Smooth muscle cell (in vitro differentiated cells): ENCODE results near the gene OR2F1. TPM values are rescaled to one million over a fixed set of nuclear protein-coding genes. Genes with fewer than 3 reads are reported as not detected.

ENCODE experiments used
- DNase-seq: peaks from one replicate; lab custom pipeline; 2025; ENCODE audit not compliant: unreplicated experiment; lab: John Stamatoyannopoulos, UW
- H2AFZ ChIP-seq: fragments of 200-600 bp; sonication (generic); 2 replicates; pipeline ENCODE4 v1.6.0; 2016; ENCODE audit warnings: antibody characterized with exemption, low read depth, mild to moderate bottlenecking
- H3F3A ChIP-seq: fragments of 200-600 bp; sonication (generic); 2 replicates; pipeline ENCODE4 v1.6.0; 2017; ENCODE audit warnings: antibody characterized with exemption, low read depth
- H3K27ac ChIP-seq: fragments of 200-600 bp; sonication (generic); 2 replicates; pipeline ENCODE4 v1.5.1; 2016; ENCODE audit warnings: low read depth, mild to moderate bottlenecking
- H3K27me3 ChIP-seq: fragments of 200-600 bp; sonication (generic); 2 replicates; pipeline ENCODE4 v1.6.1; 2016; ENCODE audit warnings: low read depth, mild to moderate bottlenecking
- H3K36me3 ChIP-seq: fragments of 200-600 bp; sonication (generic); 2 replicates; pipeline ENCODE4 v1.5.1; 2016; ENCODE audit warnings: low read depth
- H3K4me1 ChIP-seq: fragments of 200-600 bp; sonication (generic); 2 replicates; pipeline ENCODE4 v1.5.1; 2016; ENCODE audit warnings: low read depth
- H3K4me2 ChIP-seq: fragments of 200-600 bp; sonication (generic); 2 replicates; pipeline ENCODE4 v1.6.0; 2016; ENCODE audit warnings: mild to moderate bottlenecking
- H3K4me3 ChIP-seq: fragments of 200-600 bp; sonication (generic); 2 replicates; pipeline ENCODE4 v1.5.1; 2016; ENCODE audit warnings: mild to moderate bottlenecking
- H3K79me2 ChIP-seq: fragments of 200-600 bp; sonication (generic); 2 replicates; pipeline ENCODE4 v1.6.0; 2016; ENCODE audit warnings: low read depth, mild to moderate bottlenecking
- H3K9ac ChIP-seq: fragments of 200-600 bp; sonication (generic); 2 replicates; pipeline ENCODE4 v1.6.0; 2016; ENCODE audit warnings: low read depth
- H3K9me3 ChIP-seq: fragments of 200-600 bp; sonication (generic); replicated peaks from 2 replicates; pipeline ENCODE4 v1.5.1; 2016; ENCODE audit warnings: low read depth
- H4K20me1 ChIP-seq: fragments of 200-600 bp; sonication (generic); 2 replicates; pipeline ENCODE4 v1.6.0; 2016; ENCODE audit warnings: low read depth
- CTCF ChIP-seq: fragments of 200-600 bp; sonication (generic); IDR thresholded peaks from 2 replicates; pipeline ENCODE4 v1.5.1; 2017; ENCODE audit warnings: borderline replicate concordance, mild to moderate bottlenecking, antibody characterized with exemption; ENCODE audit not compliant: insufficient read depth, poor library complexity, severe bottlenecking
- WGBS: methylation state at CpG from one replicate; pipeline ENCODE4 v1.1.7; 2016; ENCODE audit warnings: low lambda C conversion rate; 5-methylcytosine and 5-hydroxymethylcytosine counted together
- polyA plus RNA-seq: library from polyadenylated mRNA; unstranded; fragments of >200 nt; fragmentation: Nextera tagmentation; extraction: Ambion mirVana; gene quantifications from 2 replicates; pipeline ENCODE4 v1.2.1, GENCODE V29; 2016
- total RNA-seq: library from RNA; depleted of rRNA; stranded (reverse); fragments of >200 nt; gene quantifications from 2 replicates; pipeline ENCODE4 v1.2.3, GENCODE V29; 2014

The OR2F1 gene
- total and polyA plus RNA-seq, 2 experiments from 2014 or later: not detected

- Histone ChIP-seq H3K9me3 (no peaks in the 10 kb centered on the region), H3K4me2 (no peak overlapping the region), H3K4me1 (no peaks in the 10 kb centered on the region), H3K4me3 (no peak overlapping the region), H4K20me1 (no peaks in the 10 kb centered on the region), H3K36me3 (no peaks in the 10 kb centered on the region), H2AFZ (no peak overlapping the region), H3K79me2 (no peaks in the 10 kb centered on the region), H3K9ac (no peak overlapping the region), H3K27me3 (no peaks in the 10 kb centered on the region), H3F3A (no peaks in the 10 kb centered on the region), H3K27ac (no peak overlapping the region)
- DNase-seq: no peak
- 90% methylated on average over 5 of the region's 5 CpGs for WGBS
- no peak for TF ChIP-seq CTCF
Measured at GRCh38 chr7:144011458-144012230, 57.0 kb downstream of the OR2F1 start.

Other genes with a start within 250 kb of the OR2F1 start
- 1.9 TPM in 1 of 2 replicates, not detected in the other for gene CTAGE6, start 197.1 kb upstream of the OR2F1 start, total RNA-seq
- gene CTAGE6, start 197.1 kb upstream of the OR2F1 start, polyA plus RNA-seq: 0.21 TPM in 1 of 2 replicates, not detected in the other
- 177 and 237 TPM in 2 replicates for gene TCAF1, start 52.7 kb upstream of the OR2F1 start, total RNA-seq
- 108 and 147 TPM in 2 replicates for gene TCAF1, start 52.7 kb upstream of the OR2F1 start, polyA plus RNA-seq
- gene OR2F2, start 19.6 kb upstream of the OR2F1 start, total RNA-seq: not detected in 2 replicates
- not detected in 2 replicates for gene OR2F2, start 19.6 kb upstream of the OR2F1 start, polyA plus RNA-seq
- not detected in 2 replicates for gene OR6B1, start 45.5 kb downstream of the OR2F1 start, total RNA-seq
- gene OR6B1, start 45.5 kb downstream of the OR2F1 start, polyA plus RNA-seq: not detected in 2 replicates
- gene OR2A5, start 94.1 kb downstream of the OR2F1 start, total RNA-seq: not detected in 2 replicates
- gene OR2A5, start 94.1 kb downstream of the OR2F1 start, polyA plus RNA-seq: not detected in 2 replicates
- not detected in 2 replicates for gene OR2A25, start 115.0 kb downstream of the OR2F1 start, total RNA-seq
- gene OR2A25, start 115.0 kb downstream of the OR2F1 start, polyA plus RNA-seq: not detected in 2 replicates
- not detected in 2 replicates for gene OR2A12, start 131.4 kb downstream of the OR2F1 start, total RNA-seq
- gene OR2A12, start 131.4 kb downstream of the OR2F1 start, polyA plus RNA-seq: not detected in 2 replicates
- not detected in 2 replicates for gene OR2A2, start 154.7 kb downstream of the OR2F1 start, total RNA-seq
- not detected in 2 replicates for gene OR2A2, start 154.7 kb downstream of the OR2F1 start, polyA plus RNA-seq
- gene OR2A14, start 168.3 kb downstream of the OR2F1 start, total RNA-seq: not detected in 2 replicates
- not detected in 2 replicates for gene OR2A14, start 168.3 kb downstream of the OR2F1 start, polyA plus RNA-seq
- 1.2 and 1.8 TPM in 2 replicates for gene CTAGE4, start 228.6 kb downstream of the OR2F1 start, total RNA-seq
- 0.61 and 1.4 TPM in 2 replicates for gene CTAGE4, start 228.6 kb downstream of the OR2F1 start, polyA plus RNA-seq
- gene ARHGEF35, start 241.0 kb downstream of the OR2F1 start, total RNA-seq: 4.7 and 6.7 TPM in 2 replicates
- gene ARHGEF35, start 241.0 kb downstream of the OR2F1 start, polyA plus RNA-seq: 4.2 and 7.5 TPM in 2 replicates